HG02571 (cell line): ENCODE measurements around the gene KEAP1.
A peak's percentile ranks its signal among the peaks of the same experiment; 100 is the strongest.

Experiments used
- ATAC-seq: cut with Tn5 transposase; IDR thresholded peaks from one replicate; pipeline ENCODE4 v1.9.1; 2021; ENCODE audit warnings: mild to moderate bottlenecking, moderate library complexity; ENCODE audit not compliant: unreplicated experiment

KEAP1 gene

GRCh38 chr19:10525636-10526035 is 22.5 kb upstream of the KEAP1 start:
- no peak for ATAC-seq

- ATAC-seq: no peak
Observed at GRCh38 chr19:10523135-10523636, 20.0 kb upstream of the KEAP1 start.

- ATAC-seq: no peak
Observed at GRCh38 chr19:10521461-10522171, 18.5 kb upstream of the KEAP1 start.

- ATAC-seq: no peak
Observed at GRCh38 chr19:10520652-10521318, 17.6 kb upstream of the KEAP1 start.

GRCh38 chr19:10519421-10519820 is 16.3 kb upstream of the KEAP1 start:
- ATAC-seq: no peak

- ATAC-seq: no peak
Observed at GRCh38 chr19:10518444-10519361, 15.5 kb upstream of the KEAP1 start.

- ATAC-seq: no peak
Observed at GRCh38 chr19:10517760-10518443, 14.7 kb upstream of the KEAP1 start.

- no peak for ATAC-seq
Observed at GRCh38 chr19:10517361-10517759, 14.2 kb upstream of the KEAP1 start, which contains the start of gene S1PR5. TSS of gene S1PR5 (minus strand) at chr19:10517447. CDS start at chr19:10515011, 2,436 bp downstream.

- ATAC-seq: no peak
Observed at GRCh38 chr19:10516671-10517286, 13.6 kb upstream of the KEAP1 start.

GRCh38 chr19:10516064-10516385 is 12.9 kb upstream of the KEAP1 start:
- ATAC-seq: no peak

- ATAC-seq: no peak
Observed at GRCh38 chr19:10514211-10515145, 11.3 kb upstream of the KEAP1 start.

- ATAC-seq: no peak
Observed at GRCh38 chr19:10513223-10513622, 10.1 kb upstream of the KEAP1 start.

GRCh38 chr19:10510301-10510802 is 7.2 kb upstream of the KEAP1 start:
- no peak for ATAC-seq

GRCh38 chr19:10508707-10509106 is 5.6 kb upstream of the KEAP1 start:
- no peak for ATAC-seq

- no peak for ATAC-seq
Observed at GRCh38 chr19:10508036-10508435, 4.9 kb upstream of the KEAP1 start.

GRCh38 chr19:10505583-10506229 is 2.5 kb upstream of the KEAP1 start:
- ATAC-seq: no peak

GRCh38 chr19:10502524-10503001 is 593 bp downstream of the KEAP1 start:
- ATAC-seq: peak; percentile 80

GRCh38 chr19:10501971-10502523 is 1.1 kb downstream of the KEAP1 start:
- peak; percentile 43 for ATAC-seq
